H1 (cell line): ENCODE data around the gene SPACA5. TPM values are rescaled to one million over a fixed set of nuclear protein-coding genes. Genes with fewer than 3 reads are reported as not detected.

Experiments used
- CTCF ChIA-PET: fragments of 300-600 bp; sonication (Branson Sonifier 250); formaldehyde crosslinking; loops from one replicate; lab custom pipeline; 2021; ENCODE audit not compliant: partially characterized antibody; lab: Charles Lee
- POLR2A ChIA-PET: fragments of 300-600 bp; sonication (Branson Sonifier 250); formaldehyde crosslinking; loops from one replicate; lab custom pipeline; 2021; ENCODE audit warnings: inconsistent platforms; ENCODE audit not compliant: partially characterized antibody; lab: Charles Lee
- DNase-seq, 2 experiments: peaks; one replicate each; pipeline versions ENCODE4 v3.0.0 to v3.0.0-alpha.2; 2010 to 2022; ENCODE audit warnings: low spot score in 2 of 2, low read depth in 1 of 2, mixed read lengths in 1 of 2
- FAIRE-seq: peaks from 2 replicates; lab custom pipeline; 2011; peaks lifted over from hg19 to GRCh38; lab: Jason Lieb, UNC
- H2AFZ ChIP-seq: 2 replicates; pipeline ENCODE4 v1.8.1; 2012; ENCODE audit warnings: low read length, inconsistent platforms
- H2AK5ac ChIP-seq: 2 replicates; pipeline ENCODE4 v1.6.1; 2013; ENCODE audit warnings: low read depth, low read length
- H2BK120ac ChIP-seq: replicated peaks from 2 replicates; pipeline ENCODE3; 2013; ENCODE audit warnings: low read depth, low read length, inconsistent platforms
- H2BK12ac ChIP-seq: 2 replicates; pipeline ENCODE4 v1.6.1; 2013; ENCODE audit warnings: low read depth, low read length
- H2BK15ac ChIP-seq: 2 replicates; pipeline ENCODE4 v1.6.1; 2013; ENCODE audit warnings: low read length
- H2BK20ac ChIP-seq: 2 replicates; pipeline ENCODE4 v1.6.1; 2013; ENCODE audit warnings: low read length
- H2BK5ac ChIP-seq: 2 replicates; pipeline ENCODE4 v1.6.1; 2013; ENCODE audit warnings: low read depth, low read length
- H3K14ac ChIP-seq: 2 replicates; pipeline ENCODE4 v1.6.1; 2013; ENCODE audit warnings: inconsistent platforms; ENCODE audit not compliant: insufficient read length
- H3K18ac ChIP-seq: 2 replicates; pipeline ENCODE4 v1.6.1; 2013; ENCODE audit warnings: low read length; ENCODE audit errors: extremely low read depth
- H3K23ac ChIP-seq: 2 replicates; pipeline ENCODE4 v1.6.1; 2013; ENCODE audit warnings: inconsistent platforms; ENCODE audit not compliant: insufficient read length
- H3K23me2 ChIP-seq: 2 replicates; pipeline ENCODE4 v1.6.1; 2013; ENCODE audit warnings: low read depth, low read length
- H3K27ac ChIP-seq: 2 replicates; pipeline ENCODE4 v1.6.1; 2011; ENCODE audit warnings: low read depth, low read length, inconsistent platforms
- H3K27me3 ChIP-seq, 4 experiments: replicated peaks in 1 of 4; 1 replicate in 1 of 4; 2 replicates in 3 of 4; pipeline versions ENCODE4 v1.6.1 to v1.8.1; 2011 to 2013; ENCODE audit warnings: low read length in 3 of 4, mild to moderate bottlenecking in 3 of 4, inconsistent platforms in 2 of 4, mixed read lengths in 2 of 4, moderate library complexity in 1 of 4; ENCODE audit not compliant: control insufficient read depth in 3 of 4, insufficient read depth in 3 of 4; ENCODE audit errors: extremely low read depth in 1 of 4
- H3K36me3 ChIP-seq, 4 experiments: 2 replicates each; pipeline versions ENCODE4 v1.6.1 to v1.8.1; 2011 to 2013; ENCODE audit warnings: mild to moderate bottlenecking in 4 of 4, low read length in 3 of 4, moderate library complexity in 2 of 4, control low read depth in 1 of 4, inconsistent platforms in 1 of 4; ENCODE audit not compliant: insufficient read depth in 4 of 4, control insufficient read depth in 2 of 4
- H3K4ac ChIP-seq: replicated peaks from 2 replicates; pipeline ENCODE3; 2013; ENCODE audit warnings: low read length, low read depth, mixed read lengths, inconsistent platforms; ENCODE audit not compliant: insufficient read length
- H3K4me1 ChIP-seq, 4 experiments: replicated peaks in 1 of 4; 1 replicate in 1 of 4; 2 replicates in 3 of 4; pipeline versions ENCODE4 v1.6.1 to v1.8.1; 2011 to 2013; ENCODE audit warnings: low read length in 3 of 4, inconsistent platforms in 2 of 4, mixed read lengths in 1 of 4; ENCODE audit not compliant: insufficient read depth in 4 of 4, control insufficient read depth in 3 of 4
- H3K4me2 ChIP-seq, 2 experiments: 2 replicates each; pipeline versions ENCODE4 v1.6.1 to v1.8.1; 2011 to 2013; ENCODE audit warnings: low read depth in 2 of 2, low read length in 2 of 2, control low read depth in 1 of 2, inconsistent platforms in 1 of 2, mild to moderate bottlenecking in 1 of 2; ENCODE audit not compliant: insufficient read depth in 1 of 2
- H3K4me3 ChIP-seq, 4 experiments: fragments of 200-600, 300-600 bp in 1 of 4; sonication (generic), shearing (Covaris generic), sonication (Bioruptor Twin) in 1 of 4; 2 replicates each; pipeline versions ENCODE4 v1.5.1 to v1.8.1; 2011 to 2016; ENCODE audit warnings: low read length in 4 of 4, low read depth in 3 of 4, control low read depth in 2 of 4, inconsistent platforms in 2 of 4, mild to moderate bottlenecking in 2 of 4, mixed read lengths in 1 of 4, moderate library complexity in 1 of 4; ENCODE audit not compliant: insufficient read depth in 2 of 4; ENCODE audit errors: extremely low read depth in 1 of 4
- H3K56ac ChIP-seq: replicated peaks from 2 replicates; pipeline ENCODE3; 2013; ENCODE audit warnings: low read depth, mild to moderate bottlenecking, mixed read lengths, low read length, inconsistent platforms; ENCODE audit not compliant: insufficient read length
- H3K79me1 ChIP-seq: 2 replicates; pipeline ENCODE4 v1.6.1; 2013; ENCODE audit warnings: low read depth, low read length, control low read depth
- H3K79me2 ChIP-seq, 2 experiments: 2 replicates each; pipeline versions ENCODE4 v1.6.1 to v1.8.1; 2012 to 2013; ENCODE audit warnings: low read length in 2 of 2, mild to moderate bottlenecking in 2 of 2, inconsistent platforms in 1 of 2; ENCODE audit not compliant: insufficient read depth in 2 of 2, control insufficient read depth in 1 of 2
- H3K9ac ChIP-seq, 4 experiments: replicated peaks in 1 of 4; 1 replicate in 1 of 4; 2 replicates in 3 of 4; pipeline versions ENCODE4 v1.6.1 to v1.8.1; 2011 to 2013; ENCODE audit warnings: low read depth in 3 of 4, low read length in 3 of 4, control low read depth in 2 of 4, mild to moderate bottlenecking in 2 of 4, moderate library complexity in 2 of 4, inconsistent platforms in 1 of 4; ENCODE audit errors: extremely low read depth in 1 of 4
- H3K9me3 ChIP-seq, 2 experiments: 2 replicates each; pipeline versions ENCODE4 v1.6.1 to v1.8.1; 2012 to 2013; ENCODE audit warnings: mild to moderate bottlenecking in 2 of 2, moderate library complexity in 2 of 2, control low read depth in 1 of 2, inconsistent platforms in 1 of 2, low read depth in 1 of 2, low read length in 1 of 2, mixed read lengths in 1 of 2; ENCODE audit not compliant: insufficient read depth in 2 of 2
- H4K20me1 ChIP-seq, 2 experiments: replicated peaks in 1 of 2; 2 replicates each; pipeline versions ENCODE3 to v1.8.1; 2011 to 2013; ENCODE audit warnings: inconsistent platforms in 2 of 2, low read length in 2 of 2, mild to moderate bottlenecking in 1 of 2; ENCODE audit not compliant: insufficient read depth in 2 of 2, control insufficient read depth in 1 of 2
- H4K5ac ChIP-seq: 2 replicates; pipeline ENCODE4 v1.6.1; 2013; ENCODE audit warnings: low read length, low read depth, mixed read lengths, inconsistent platforms; ENCODE audit not compliant: insufficient read length
- H4K8ac ChIP-seq: 2 replicates; pipeline ENCODE4 v1.8.0; 2013; ENCODE audit warnings: mild to moderate bottlenecking, moderate library complexity, low read length, inconsistent platforms; ENCODE audit not compliant: insufficient read depth; ENCODE audit errors: extremely low read depth
- H4K91ac ChIP-seq: replicated peaks from 2 replicates; pipeline ENCODE3; 2013; ENCODE audit warnings: low read length, mixed read lengths, inconsistent platforms; ENCODE audit not compliant: insufficient read length
- BACH1 ChIP-seq: IDR thresholded peaks from 2 replicates; pipeline ENCODE4 v1.6.1; 2012; ENCODE audit warnings: low read length, improper control_type of control experiment
- JUN ChIP-seq: IDR thresholded peaks from 2 replicates; pipeline ENCODE4 v1.6.1; 2011; ENCODE audit warnings: low read depth, mild to moderate bottlenecking, improper control_type of control experiment, low read length
- RNF2 ChIP-seq: fragments of 200-900, 300-1000 bp; sonication (generic); IDR thresholded peaks from 2 replicates; pipeline ENCODE4 v1.7.1; 2016; ENCODE audit warnings: borderline replicate concordance, low read depth, mild to moderate bottlenecking, antibody characterized with exemption, low read length; ENCODE audit not compliant: poor library complexity, severe bottlenecking; ENCODE audit errors: missing control alignments
- WGBS, 2 experiments: shearing (Covaris generic) in 1 of 2; methylation state at CpG; one replicate each; pipeline versions ENCODE4 v1.1.6 to v1.1.7; 2013 to 2015; ENCODE audit warnings: low lambda C conversion rate in 2 of 2, mixed read lengths in 2 of 2, inconsistent platforms in 1 of 2, low coverage in 1 of 2, missing lambda C conversion rate in 1 of 2; ENCODE audit not compliant: insufficient replicate concordance in 2 of 2, insufficient coverage in 1 of 2, insufficient read length in 1 of 2; ENCODE audit errors: extremely low coverage in 1 of 2, missing lambda C conversion rate in 1 of 2; 5-methylcytosine and 5-hydroxymethylcytosine counted together
- polyA plus RNA-seq, 7 experiments: library from polyadenylated mRNA; depleted of rRNA in 3 of 7; stranded (reverse) in 5 of 7; unstranded in 2 of 7; fragments of >200 nt in 5 of 7; fragments of 200-250 nt in 2 of 7; gene quantifications; 1 replicate in 5 of 7; 2 replicates in 1 of 7; 4 replicates in 1 of 7; pipeline versions ENCODE4 v1.2.1 to v1.2.3, GENCODE V29; 2011 to 2013; ENCODE audit warnings: missing spikeins in 2 of 7, mixed read lengths in 2 of 7
- total RNA-seq: library from RNA; stranded (reverse); fragmentation: NEBNext Ultra II Directional; extraction: Animal tissue kit (Norgen Biotek cat#: 25700); gene quantifications from 2 replicates; pipeline ENCODE4 v1.2.1, GENCODE V29; 2021

SPACA5 gene
- total and polyA plus RNA-seq, 2 of the 8 experiments (the other 6 are each of a cell fraction or from before 2014, with no cell fraction given): 0.26 TPM; not detected in 1

- H3K27ac ChIP-seq: no peak overlapping the region
These were observed 29.1 kb downstream of the SPACA5 start for GRCh38 chrX:48035891-48036290.

More at GRCh38 chrX:48035891-48036290, 29.1 kb downstream of the SPACA5 start:
- H3K36me3 ChIP-seq: no peaks in the 10 kb centered on the region
- no peaks in the 10 kb centered on the region for H3K79me1 ChIP-seq
- H3K4me1 ChIP-seq: no peaks in the 10 kb centered on the region
- H3K4me3 ChIP-seq: no peak overlapping the region
- no peak for DNase-seq
- H2BK5ac ChIP-seq: no peak overlapping the region
- no peak overlapping the region for H3K14ac ChIP-seq
- no peaks in the 10 kb centered on the region for H3K9me3 ChIP-seq
- no peak for TF ChIP-seq RNF2
- no peak for TF ChIP-seq BACH1
- TF ChIP-seq JUN: no peak
- H4K8ac ChIP-seq: no peak overlapping the region
- ChIA-PET CTCF (interaction anchor here (1.0 kb wide), 1 partner anchor 9 kb away, joined by 5 read pairs; no protein-coding TSS in a partner anchor), POLR2A (no interaction called here)
- H2AK5ac ChIP-seq: no peak overlapping the region
- no peak overlapping the region for H2BK15ac ChIP-seq
- H3K23ac ChIP-seq: no peak overlapping the region
- WGBS, 2 experiments: 85% methylated on average over 3 of the region's 4 CpGs; no CpG with 5 or more reads in 1 of the 2 experiments
- H3K4ac ChIP-seq: no peak overlapping the region
- H2BK120ac ChIP-seq: no peak overlapping the region
- H2BK12ac ChIP-seq: no peak overlapping the region
- H3K79me2 ChIP-seq: no peaks in the 10 kb centered on the region
- H3K18ac ChIP-seq: no peak overlapping the region
- H4K5ac ChIP-seq: no peak overlapping the region
- no peak overlapping the region for H3K4me2 ChIP-seq
- H3K27me3 ChIP-seq: no peaks in the 10 kb centered on the region
- no peak overlapping the region for H3K56ac ChIP-seq
- no peaks in the 10 kb centered on the region for H4K20me1 ChIP-seq
- no peak for FAIRE-seq
- no peak overlapping the region for H2AFZ ChIP-seq
- no peak overlapping the region for H4K91ac ChIP-seq
- no peak overlapping the region for H3K9ac ChIP-seq
- no peaks in the 10 kb centered on the region for H3K23me2 ChIP-seq
- H2BK20ac ChIP-seq: no peak overlapping the region
